Kidney glomerular epithelial cell (primary cell): ENCODE data around the gene MAS1L.

Experiments
- DNase-seq: peaks from one replicate; lab custom pipeline; 2025; lab: John Stamatoyannopoulos, UW

Gene MAS1L

GRCh38 chr6:29487660-29488059 lies at the start of gene MAS1L:
MAS1L (minus strand) TSS chr6:29487956; CDS start chr6:29487902, 54 bp downstream.
- no peak for DNase-seq

- DNase-seq: no peak
Measured at GRCh38 chr6:29532320-29532951, 44.7 kb upstream of the MAS1L start.

GRCh38 chr6:29531668-29532067 lies 43.9 kb upstream of the MAS1L start:
- DNase-seq: no peak

GRCh38 chr6:29530671-29531310 lies 43.0 kb upstream of the MAS1L start:
- DNase-seq: no peak

GRCh38 chr6:29529956-29530355 lies 42.2 kb upstream of the MAS1L start:
- DNase-seq: no peak

GRCh38 chr6:29528988-29529560 lies 41.3 kb upstream of the MAS1L start:
- no peak for DNase-seq

- DNase-seq: no peak
Measured at GRCh38 chr6:29528300-29528931, 40.7 kb upstream of the MAS1L start.

GRCh38 chr6:29527564-29527963 lies 39.8 kb upstream of the MAS1L start:
- DNase-seq: no peak

- DNase-seq: no peak
Measured at GRCh38 chr6:29527126-29527525, 39.4 kb upstream of the MAS1L start.

GRCh38 chr6:29525311-29525639 lies 37.5 kb upstream of the MAS1L start:
- DNase-seq: no peak

GRCh38 chr6:29524444-29525310 lies 36.9 kb upstream of the MAS1L start:
- DNase-seq: no peak

GRCh38 chr6:29524044-29524443 lies 36.3 kb upstream of the MAS1L start:
- DNase-seq: no peak

GRCh38 chr6:29522227-29522626 lies 34.5 kb upstream of the MAS1L start:
- no peak for DNase-seq

- DNase-seq: no peak
Measured at GRCh38 chr6:29521006-29521680, 33.4 kb upstream of the MAS1L start.

GRCh38 chr6:29520232-29520631 lies 32.5 kb upstream of the MAS1L start:
- DNase-seq: no peak

GRCh38 chr6:29519291-29520010 lies 31.7 kb upstream of the MAS1L start:
- no peak for DNase-seq

- no peak for DNase-seq
Measured at GRCh38 chr6:29517728-29518440, 30.1 kb upstream of the MAS1L start.

GRCh38 chr6:29517245-29517644 lies 29.5 kb upstream of the MAS1L start:
- no peak for DNase-seq

GRCh38 chr6:29516108-29516507 lies 28.4 kb upstream of the MAS1L start:
- no peak for DNase-seq

GRCh38 chr6:29510746-29511300 lies 23.1 kb upstream of the MAS1L start:
- DNase-seq: no peak
